Right lobe of liver (tissue), 6 donors: ENCODE data around the gene COQ4. TPM values are rescaled to one million over a fixed set of nuclear protein-coding genes. Genes with fewer than 3 reads are reported as not detected.
"Not testable (repeated sequence)": the region's sequence is repeated elsewhere in the genome, so short reads cannot be mapped to it uniquely, and the experiment has no call there.

Source experiments
- ATAC-seq, 4 donors: fragments of 200-7000 bp; cut with Tn5 transposase; one replicate each; pipeline ENCODE4 v1.9.1; 2020; ENCODE audit warnings: mild to moderate bottlenecking in 4 of 4, moderate library complexity in 4 of 4
- DNase-seq, 3 donors: peaks; one replicate each; pipeline ENCODE4 v3.0.0-alpha.2; 2020
- H3K27ac ChIP-seq, 3 donors: fragments of 200-600 bp; one replicate each; pipeline ENCODE4 v1.8.0; 2022
- H3K27me3 ChIP-seq, 2 donors: fragments of 200-600 bp; one replicate each; pipeline ENCODE4 v1.8.0; 2022
- H3K36me3 ChIP-seq, 4 donors: fragments of 200-600 bp; sonication (generic) in 1 of 4; one replicate each; pipeline versions ENCODE4 v1.5.1 to v1.8.0; 2017 to 2022; ENCODE audit warnings: control low read depth in 1 of 4
- H3K4me1 ChIP-seq, 4 donors: fragments of 200-600 bp; sonication (generic) in 1 of 4; one replicate each; pipeline versions ENCODE4 v1.5.1 to v1.8.0; 2017 to 2022; ENCODE audit warnings: control low read depth in 1 of 4
- H3K4me3 ChIP-seq, 3 donors: fragments of 200-600 bp; one replicate each; pipeline ENCODE4 v1.8.0; 2022
- H3K9me3 ChIP-seq, 4 donors: fragments of 200-600 bp; sonication (generic) in 1 of 4; one replicate each; pipeline versions ENCODE4 v1.5.1 to v1.8.0; 2017 to 2022; ENCODE audit warnings: control low read depth in 1 of 4
- CTCF ChIP-seq, 4 donors: fragments of 200-600 bp in 3 of 4; fragments of 450-650 bp in 1 of 4; IDR thresholded peaks; one replicate each; pipeline versions ENCODE4 v1.5.1 to v1.8.0; 2016 to 2022; ENCODE audit warnings: antibody characterized with exemption in 4 of 4, mild to moderate bottlenecking in 2 of 4
- POLR2A ChIP-seq: fragments of 450-650 bp; IDR thresholded peaks from one replicate; pipeline ENCODE4 v1.6.1; 2017; ENCODE audit warnings: antibody characterized with exemption, mild to moderate bottlenecking
- WGBS: methylation state at CpG from one replicate; pipeline ENCODE4 v1.1.6; 2018; ENCODE audit warnings: low coverage, low lambda C conversion rate; ENCODE audit not compliant: insufficient coverage; ENCODE audit errors: missing lambda C conversion rate; 5-methylcytosine and 5-hydroxymethylcytosine counted together
- intact Hi-C, 2 donors: fragments of 100-400 bp; cut with DNase I; formaldehyde crosslinking; loops; one replicate each; pipeline versions ENCODE4 v1.11.2 to v1.14.1; 2022
- total RNA-seq, 6 experiments: library from RNA; depleted of rRNA in 2 of 6; stranded (reverse); fragments of >200 nt in 2 of 6; fragmentation: NEBNext Ultra II Directional in 3 of 6; extraction: Animal tissue kit (Norgen Biotek cat#: 25700) in 3 of 6; gene quantifications; one replicate each; pipeline versions ENCODE4 v1.1.0 to v1.2.4, GENCODE V29; 2016 to 2023
- donor health status: DM: no; HTN: yes; CAD: no.
- donor health status: DM: no; HTN: no; CAD: no.
- donor health status: DM: no; HTN: no; CAD: no.
- donor health status: DM: no; HTN: yes; CAD: no.
- donor health status: DM: no; HTN: yes; CAD: no.

COQ4 gene
- total RNA-seq, 6 experiments from 2014 or later: 22.3 to 67.5 (median 30.3) TPM

GRCh38 chr9:128276574-128277270 is 45.9 kb upstream of the COQ4 start:
- Histone ChIP-seq H3K4me1 (peaks cover 0 to 19% (median 4%) of the 10 kb centered on the region in 4 donors), H3K4me3 (peak overlapping the region; percentile 76 to 94 (median 89)), H3K36me3 (peaks cover 0 to 17% (median 8%) of the 10 kb centered on the region in 4 donors), H3K27me3 (no peaks in the 10 kb centered on the region), H3K9me3 (no peaks in the 10 kb centered on the region), H3K27ac (peak overlapping the region; percentile 72 to 79 (median 74))
- WGBS: 8% methylated on average over 23 of the region's 23 CpGs
- peak; percentile 15 to 25 (median 20) for ATAC-seq
- no peak for TF ChIP-seq POLR2A
- TF ChIP-seq CTCF (IDR thresholded peaks at IDR 0.05): no peak
- intact Hi-C loops: no loop called here
- peak in 1 of 3 donors; percentile 35 for DNase-seq

GRCh38 chr9:128279088-128280073 is 43.3 kb upstream of the COQ4 start:
- H3K9me3 ChIP-seq, DNase-seq, ATAC-seq, H3K4me3 ChIP-seq, H3K27me3 ChIP-seq, H3K36me3 ChIP-seq, intact Hi-C loops, H3K27ac ChIP-seq: not testable (repeated sequence)
- 68% methylated on average over 20 of the region's 22 CpGs for WGBS
- peaks cover 0 to 17% (median 4%) of the 10 kb centered on the region in 4 donors for H3K4me1 ChIP-seq

- Histone ChIP-seq H3K4me1 (peaks cover 0 to 10% (median 4%) of the 10 kb centered on the region in 4 donors), H3K36me3 (no peaks in the 10 kb centered on the region), H3K27me3 (no peaks in the 10 kb centered on the region), H3K4me3 (no peak overlapping the region), H3K27ac (no peak overlapping the region), H3K9me3 (no peaks in the 10 kb centered on the region)
- no peak for DNase-seq
- TF ChIP-seq CTCF (IDR thresholded peaks at IDR 0.05) (no peak), POLR2A (no peak)
- no peak for ATAC-seq
- intact Hi-C loops: no loop called here
- 88% methylated on average over 5 of the region's 5 CpGs for WGBS
Measured at GRCh38 chr9:128280084-128280622, 42.5 kb upstream of the COQ4 start.

GRCh38 chr9:128282500-128282899 is 40.1 kb upstream of the COQ4 start:
- Histone ChIP-seq H3K27ac (no peak overlapping the region), H3K4me3 (no peak overlapping the region), H3K27me3 (no peaks in the 10 kb centered on the region), H3K36me3 (peaks cover 0 to 10% (median 0%) of the 10 kb centered on the region in 4 donors), H3K4me1 (peaks cover 0 to 1% (median under 1%) of the 10 kb centered on the region in 4 donors), H3K9me3 (no peaks in the 10 kb centered on the region)
- no peak for ATAC-seq
- no peak for DNase-seq
- TF ChIP-seq CTCF (IDR thresholded peaks at IDR 0.05) (no peak), POLR2A (no peak)
- intact Hi-C loops: no loop called here
- WGBS: no CpG with 5 or more reads among the region's 6 CpGs
